RWPE1 (cell line): ENCODE data around the gene RSL24D1.

Experiments used
- CTCF ChIA-PET: fragments of 350-600 bp; sonication (Branson Sonifier 250); formaldehyde crosslinking; extraction: SDS; loops from one replicate; lab custom pipeline; 2021; lab: Yijun Ruan, JAX
- POLR2A ChIA-PET: fragments of 400-600 bp; formaldehyde crosslinking; extraction: SDS; loops from one replicate; lab custom pipeline; 2020; ENCODE audit warnings: antibody characterized with exemption; ENCODE audit not compliant: low non-redundant PET; lab: Yijun Ruan, JAX
- DNase-seq: peaks from one replicate; pipeline ENCODE4 v3.0.0; 2012; ENCODE audit warnings: low spot score
- H3K27ac ChIP-seq: fragments of 450-650 bp; 2 replicates; pipeline ENCODE4 v1.5.1; 2017
- TF ChIP-seq, protein P1 (sequence below): fragments of 450-650 bp; conservative IDR thresholded peaks from 2 replicates; pipeline ENCODE4 v1.5.1; 2017; ENCODE audit warnings: low read depth, mild to moderate bottlenecking

RSL24D1 gene

DNA sequence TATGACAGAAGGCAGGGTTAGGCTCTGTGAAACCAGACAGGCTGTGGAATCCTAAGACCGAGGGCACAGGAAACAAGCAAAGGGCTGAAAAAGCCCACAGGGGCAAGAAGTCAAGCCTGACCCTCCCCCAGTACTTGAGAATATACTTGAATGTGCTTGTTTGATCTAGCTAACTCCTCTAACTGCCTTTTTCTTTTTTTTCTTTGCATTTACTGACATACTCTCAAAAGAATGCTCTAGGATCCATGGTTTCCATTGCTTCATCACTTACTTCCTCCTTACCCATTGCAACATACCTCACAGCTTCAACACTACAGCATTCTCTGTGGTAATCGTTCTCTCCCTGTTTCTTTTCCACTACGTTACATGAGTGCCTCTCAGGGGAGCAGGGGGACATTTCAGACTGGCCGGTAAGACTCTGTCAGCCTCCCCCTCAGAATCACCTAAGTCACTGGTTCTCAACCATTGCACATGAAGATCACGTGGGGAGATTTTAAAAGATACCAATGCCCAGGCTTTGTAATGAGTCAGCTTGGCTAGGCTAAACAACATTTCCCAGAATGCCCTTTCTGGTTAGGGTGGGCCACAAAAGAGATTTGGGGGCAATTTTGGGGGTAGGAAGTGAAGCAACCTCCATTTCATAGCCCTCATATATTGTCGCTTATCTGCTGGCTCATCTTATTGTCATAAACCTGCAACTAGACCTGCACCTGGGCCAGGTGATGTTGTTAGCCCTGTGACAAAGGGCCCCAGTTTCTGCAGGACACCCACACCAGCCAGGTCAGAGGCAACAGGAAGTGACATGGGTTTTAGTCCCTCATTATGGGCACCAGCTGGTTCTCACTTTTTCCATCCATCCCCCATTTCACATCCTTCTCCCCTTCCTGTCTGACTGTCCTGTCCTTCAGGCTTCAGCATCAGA, 24.6 kb upstream of the RSL24D1 start:
- TF ChIP-seq, protein P1, sequence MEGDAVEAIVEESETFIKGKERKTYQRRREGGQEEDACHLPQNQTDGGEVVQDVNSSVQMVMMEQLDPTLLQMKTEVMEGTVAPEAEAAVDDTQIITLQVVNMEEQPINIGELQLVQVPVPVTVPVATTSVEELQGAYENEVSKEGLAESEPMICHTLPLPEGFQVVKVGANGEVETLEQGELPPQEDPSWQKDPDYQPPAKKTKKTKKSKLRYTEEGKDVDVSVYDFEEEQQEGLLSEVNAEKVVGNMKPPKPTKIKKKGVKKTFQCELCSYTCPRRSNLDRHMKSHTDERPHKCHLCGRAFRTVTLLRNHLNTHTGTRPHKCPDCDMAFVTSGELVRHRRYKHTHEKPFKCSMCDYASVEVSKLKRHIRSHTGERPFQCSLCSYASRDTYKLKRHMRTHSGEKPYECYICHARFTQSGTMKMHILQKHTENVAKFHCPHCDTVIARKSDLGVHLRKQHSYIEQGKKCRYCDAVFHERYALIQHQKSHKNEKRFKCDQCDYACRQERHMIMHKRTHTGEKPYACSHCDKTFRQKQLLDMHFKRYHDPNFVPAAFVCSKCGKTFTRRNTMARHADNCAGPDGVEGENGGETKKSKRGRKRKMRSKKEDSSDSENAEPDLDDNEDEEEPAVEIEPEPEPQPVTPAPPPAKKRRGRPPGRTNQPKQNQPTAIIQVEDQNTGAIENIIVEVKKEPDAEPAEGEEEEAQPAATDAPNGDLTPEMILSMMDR: no peak
- ChIA-PET POLR2A (no interaction called here), CTCF (interaction anchor here (0.6 kb wide), 1 partner anchor 1414 kb away, joined by 3 read pairs; no protein-coding TSS in a partner anchor)
- peak overlapping the region; percentile 80 for H3K27ac ChIP-seq
- DNase-seq: peak; percentile 78

DNA sequence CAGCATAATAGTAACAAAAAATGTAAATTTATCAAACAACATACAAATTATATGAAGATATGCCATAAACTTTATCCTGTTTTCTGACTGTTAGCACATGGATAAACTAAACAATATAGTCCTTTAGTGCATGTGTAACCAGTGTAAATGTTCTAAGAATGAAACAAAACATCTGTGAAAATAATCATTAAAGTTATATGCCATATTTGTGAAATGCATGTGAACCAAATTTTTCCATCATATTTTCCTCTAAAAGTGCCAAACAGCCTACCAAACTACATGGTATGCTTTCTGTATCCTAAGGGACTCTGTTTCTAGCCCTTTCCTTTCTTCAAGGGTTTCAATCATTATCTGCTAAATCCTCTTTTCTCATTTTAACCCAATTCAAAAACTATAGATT, 23.9 kb upstream of the RSL24D1 start:
- POLR2A ChIA-PET: no interaction called here
- no peak for DNase-seq
- CTCF ChIA-PET: interaction anchor here (0.6 kb wide), 1 partner anchor 1413 kb away, joined by 3 read pairs; no protein-coding TSS in a partner anchor
- TF ChIP-seq, protein P1: no peak
- H3K27ac ChIP-seq: peak overlapping the region; percentile 80

DNA sequence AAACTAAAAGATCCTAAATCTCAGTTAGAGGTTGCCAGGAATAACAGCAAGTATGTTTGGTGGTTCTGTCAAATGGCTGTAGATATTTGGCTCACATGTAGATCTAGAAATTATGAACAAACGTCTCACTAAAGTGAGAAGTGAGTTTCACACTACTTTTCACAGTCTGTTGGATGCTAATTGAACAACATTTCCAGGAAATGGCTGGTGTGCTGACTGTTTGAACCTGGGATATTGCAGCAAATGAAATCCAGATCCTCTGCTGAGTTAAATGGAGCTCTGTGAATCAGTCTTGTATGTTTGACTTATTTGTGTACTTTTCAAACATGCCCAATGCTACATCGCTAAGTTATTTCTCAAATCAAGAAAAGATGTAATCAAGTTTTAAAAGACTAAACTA, 21.3 kb upstream of the RSL24D1 start:
- CTCF ChIA-PET: interaction anchor here (0.8 to 2.0 kb wide), 2 partner anchors 69 to 73 kb away, joined by 3 to 7 read pairs; no protein-coding TSS in a partner anchor
- no peak for DNase-seq
- TF ChIP-seq, protein P1: no peak
- no peak overlapping the region for H3K27ac ChIP-seq
- POLR2A ChIA-PET: interaction anchor here (0.7 kb wide), 1 partner anchor 22 kb away, joined by 3 read pairs; the partner anchor contains the start of gene RSL24D1

DNA sequence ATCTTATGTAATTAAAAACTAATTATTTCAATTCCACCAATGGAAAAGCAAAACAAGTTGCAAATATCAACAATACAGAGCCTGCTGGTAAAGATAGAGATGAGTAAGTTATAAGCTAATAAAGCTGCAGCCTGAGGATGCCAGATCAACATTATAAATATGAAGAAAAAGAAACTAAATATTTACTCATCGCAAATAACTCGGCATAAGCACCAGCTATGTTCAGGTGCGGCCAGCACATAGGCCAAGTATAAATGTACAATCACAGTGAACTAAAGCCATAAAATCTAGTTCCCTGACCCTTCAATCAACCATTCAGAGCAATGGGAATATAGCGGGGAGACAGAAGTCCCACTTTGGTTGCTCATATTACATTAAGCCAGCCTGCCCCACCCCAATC, 7.7 kb upstream of the RSL24D1 start:
- DNase-seq: no peak
- H3K27ac ChIP-seq: no peak overlapping the region
- ChIA-PET CTCF (no interaction called here), POLR2A (no interaction called here)
- TF ChIP-seq, protein P1: no peak

DNA sequence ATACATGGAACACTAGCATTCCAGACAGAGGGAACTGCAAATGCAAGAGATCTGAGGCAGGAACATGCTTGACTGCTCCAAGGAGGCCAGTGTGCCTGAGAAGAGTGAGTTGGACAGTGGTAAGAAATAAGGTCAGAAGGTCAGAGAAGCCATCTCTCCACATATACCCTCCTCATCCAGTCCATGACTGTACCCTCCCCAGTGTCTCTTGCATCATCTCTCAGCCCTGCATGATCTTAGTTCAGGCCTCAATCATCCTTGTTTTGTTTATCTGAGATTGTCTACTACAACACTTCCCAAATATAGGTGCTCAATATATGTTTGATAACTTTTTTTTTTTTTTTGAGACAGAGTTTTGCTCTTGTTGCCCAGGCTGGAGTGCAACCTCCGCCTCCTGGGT, 5.5 kb upstream of the RSL24D1 start:
- ChIA-PET CTCF (no interaction called here), POLR2A (no interaction called here)
- H3K27ac ChIP-seq: no peak overlapping the region
- no peak for DNase-seq
- TF ChIP-seq, protein P1: no peak

DNA sequence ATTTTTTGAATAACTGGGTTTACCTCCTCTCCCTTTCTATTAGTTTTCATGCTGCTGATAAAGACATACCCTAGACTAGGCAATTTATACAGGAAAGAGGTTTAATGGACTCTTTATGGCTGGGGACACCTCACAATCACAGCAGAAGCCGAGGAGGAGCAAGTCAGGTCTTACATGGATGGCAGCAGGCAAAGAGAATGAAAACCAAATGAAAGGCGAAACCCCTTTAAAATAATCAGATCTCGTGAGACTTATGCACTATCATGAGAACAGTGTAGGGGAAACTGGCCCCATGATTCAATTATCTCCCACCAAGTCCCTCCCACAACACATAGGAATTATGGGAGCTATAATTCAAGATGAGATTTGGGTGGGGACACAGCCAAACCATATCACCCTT, 2.0 kb upstream of the RSL24D1 start:
- DNase-seq: no peak
- no peak overlapping the region for H3K27ac ChIP-seq
- TF ChIP-seq, protein P1: no peak
- ChIA-PET CTCF (no interaction called here), POLR2A (no interaction called here)
